HepG2 (cell line): ENCODE measurements around the gene CNN3. TPM values are rescaled to one million over a fixed set of nuclear protein-coding genes. Genes with fewer than 3 reads are reported as not detected.

ENCODE experiments used
- ESRRA ChIP-seq: sonication (generic); formaldehyde crosslinking; IDR thresholded peaks from 2 replicates; pipeline ENCODE4 v1.5.1; 2020; ENCODE audit warnings: mild to moderate bottlenecking, low read depth, missing genetic modification reagents
- GTF2F1 ChIP-seq: fragments of 150-350 bp; IDR thresholded peaks from 2 replicates; pipeline ENCODE4 v1.6.1; 2014; ENCODE audit warnings: low read length
- HIVEP1 ChIP-seq: sonication (generic); formaldehyde crosslinking; IDR thresholded peaks from 2 replicates; pipeline ENCODE4 v1.4.0; 2020; ENCODE audit warnings: mild to moderate bottlenecking, missing genetic modification reagents
- NCOA2 ChIP-seq: sonication (generic); formaldehyde crosslinking; IDR thresholded peaks from 2 replicates; pipeline ENCODE4 v1.8.0; 2022; ENCODE audit warnings: inconsistent platforms
- SALL1 ChIP-seq: sonication (generic); formaldehyde crosslinking; IDR thresholded peaks from 2 replicates; pipeline ENCODE4 v1.8.0; 2022; ENCODE audit warnings: mild to moderate bottlenecking, missing genetic modification reagents
- SP5 ChIP-seq: IDR thresholded peaks from 2 replicates; pipeline ENCODE4 v1.6.1; 2016; ENCODE audit warnings: low read depth, borderline replicate concordance
- U2AF1 ChIP-seq: fragments of 200-400 bp; formaldehyde crosslinking; optimal IDR thresholded peaks from 2 replicates; pipeline ENCODE3; 2017; ENCODE audit warnings: mild to moderate bottlenecking, low read depth, low read length
- ZEB1 ChIP-seq: IDR thresholded peaks from 2 replicates; pipeline ENCODE4 v1.6.1; 2012; ENCODE audit warnings: mild to moderate bottlenecking, low read depth, inconsistent platforms; ENCODE audit not compliant: insufficient replicate concordance
- ZFAT ChIP-seq: sonication (generic); formaldehyde crosslinking; conservative IDR thresholded peaks from 2 replicates; pipeline ENCODE4 v1.8.1; 2023; ENCODE audit warnings: missing genetic modification reagents, inconsistent platforms
- ZNF446 ChIP-seq: sonication (generic); formaldehyde crosslinking; IDR thresholded peaks from 2 replicates; pipeline ENCODE4 v1.5.0; 2020; ENCODE audit warnings: mild to moderate bottlenecking, missing genetic modification reagents
- ZNF468 ChIP-seq: sonication (generic); formaldehyde crosslinking; IDR thresholded peaks from 2 replicates; pipeline ENCODE4 v1.8.0; 2022; ENCODE audit warnings: mild to moderate bottlenecking, moderate library complexity, missing genetic modification reagents
- ZSCAN21 ChIP-seq: sonication (generic); formaldehyde crosslinking; IDR thresholded peaks from 2 replicates; pipeline ENCODE4 v1.8.0; 2022; ENCODE audit warnings: mild to moderate bottlenecking, missing genetic modification reagents, moderate library complexity, borderline replicate concordance
- polyA plus RNA-seq, 8 experiments: library from polyadenylated mRNA; depleted of rRNA in 3 of 8; stranded (reverse) in 7 of 8; unstranded in 1 of 8; fragments of >200 nt; fragmentation: Illumina TruSeq in 4 of 8; extraction: Trizol in 4 of 8; gene quantifications; 2 replicates each; pipeline versions ENCODE4 v1.2.1 to v1.2.3, GENCODE V29; 2011 to 2016; ENCODE audit warnings: low read depth in 4 of 8, missing spikeins in 1 of 8, mixed read lengths in 1 of 8; ENCODE audit not compliant: insufficient read depth in 1 of 8
- total RNA-seq, 5 experiments: library from RNA; depleted of rRNA; stranded (reverse); fragments of >200 nt; fragmentation: Illumina TruSeq; extraction: Trizol; gene quantifications; 2 replicates each; pipeline ENCODE4 v1.2.3, GENCODE V29; 2016; ENCODE audit warnings: low read depth in 1 of 5
- TF ChIP-seq, protein P1 (sequence below): sonication (generic); formaldehyde crosslinking; IDR thresholded peaks from 2 replicates; pipeline ENCODE4 v1.4.0; 2020; ENCODE audit warnings: missing genetic modification reagents
- TF ChIP-seq, protein P2 (sequence below): IDR thresholded peaks from 2 replicates; pipeline ENCODE4 v1.4.0; 2020; ENCODE audit warnings: mild to moderate bottlenecking, missing genetic modification reagents
- TF ChIP-seq, protein P3 (sequence below): sonication (generic); formaldehyde crosslinking; IDR thresholded peaks from 2 replicates; pipeline ENCODE4 v1.5.0; 2020; ENCODE audit warnings: mild to moderate bottlenecking, missing genetic modification reagents, borderline replicate concordance
- TF ChIP-seq, protein P4 (sequence below): sonication (generic); formaldehyde crosslinking; IDR thresholded peaks from 2 replicates; pipeline ENCODE4 v1.8.0; 2022; ENCODE audit warnings: mild to moderate bottlenecking, missing genetic modification reagents, moderate library complexity
- TF ChIP-seq, protein P5 (sequence below): sonication (generic); formaldehyde crosslinking; IDR thresholded peaks from 2 replicates; pipeline ENCODE4; 2020; ENCODE audit warnings: missing genetic modification reagents, mild to moderate bottlenecking, borderline replicate concordance

Gene CNN3
- total and polyA plus RNA-seq, 2 of the 13 experiments (the other 11 are each of a cell fraction or from before 2014, with no cell fraction given), result 113 to 223 TPM

DNA sequence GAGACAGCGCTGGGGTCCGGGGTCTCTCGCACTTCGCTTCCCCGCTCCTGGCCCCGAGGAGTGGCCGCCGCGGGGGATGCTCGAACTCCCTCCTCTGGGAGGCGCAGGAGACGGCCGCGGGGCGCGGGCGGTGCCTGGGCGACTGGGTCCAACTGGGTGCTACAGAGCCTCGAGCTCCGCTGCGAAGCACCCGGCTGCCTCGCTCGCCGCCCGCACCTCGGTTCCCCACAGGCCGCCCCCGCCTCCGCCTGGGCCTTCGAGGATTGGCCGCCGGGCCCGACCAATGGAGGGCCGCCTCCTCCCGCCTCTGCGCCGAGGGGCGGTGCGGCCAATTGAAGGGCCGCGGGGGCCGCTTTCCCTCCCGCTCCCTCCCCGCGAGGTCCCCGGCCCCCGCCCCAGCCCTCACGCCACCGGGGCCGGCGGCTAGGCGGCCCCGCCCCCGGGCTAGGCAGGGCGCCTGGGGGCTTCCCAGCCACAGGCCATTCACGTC, at the start of gene CNN3 (continued):
- TF ChIP-seq, protein P1, sequence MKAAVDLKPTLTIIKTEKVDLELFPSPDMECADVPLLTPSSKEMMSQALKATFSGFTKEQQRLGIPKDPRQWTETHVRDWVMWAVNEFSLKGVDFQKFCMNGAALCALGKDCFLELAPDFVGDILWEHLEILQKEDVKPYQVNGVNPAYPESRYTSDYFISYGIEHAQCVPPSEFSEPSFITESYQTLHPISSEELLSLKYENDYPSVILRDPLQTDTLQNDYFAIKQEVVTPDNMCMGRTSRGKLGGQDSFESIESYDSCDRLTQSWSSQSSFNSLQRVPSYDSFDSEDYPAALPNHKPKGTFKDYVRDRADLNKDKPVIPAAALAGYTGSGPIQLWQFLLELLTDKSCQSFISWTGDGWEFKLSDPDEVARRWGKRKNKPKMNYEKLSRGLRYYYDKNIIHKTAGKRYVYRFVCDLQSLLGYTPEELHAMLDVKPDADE (CRISPR knock-in tag), result peak; percentile 7; the same call in 1 of the 2 replicates
- TF ChIP-seq ZNF446, result peak; percentile 18; the same call in 1 of the 2 replicates
- TF ChIP-seq SP5 (CRISPR knock-in tag), result no peak; the same call in 1 of the 2 replicates
- peak; percentile 88 for TF ChIP-seq SALL1 (CRISPR knock-in tag)
- no peak for TF ChIP-seq ZNF468 (CRISPR knock-in tag)
- TF ChIP-seq, protein P2, sequence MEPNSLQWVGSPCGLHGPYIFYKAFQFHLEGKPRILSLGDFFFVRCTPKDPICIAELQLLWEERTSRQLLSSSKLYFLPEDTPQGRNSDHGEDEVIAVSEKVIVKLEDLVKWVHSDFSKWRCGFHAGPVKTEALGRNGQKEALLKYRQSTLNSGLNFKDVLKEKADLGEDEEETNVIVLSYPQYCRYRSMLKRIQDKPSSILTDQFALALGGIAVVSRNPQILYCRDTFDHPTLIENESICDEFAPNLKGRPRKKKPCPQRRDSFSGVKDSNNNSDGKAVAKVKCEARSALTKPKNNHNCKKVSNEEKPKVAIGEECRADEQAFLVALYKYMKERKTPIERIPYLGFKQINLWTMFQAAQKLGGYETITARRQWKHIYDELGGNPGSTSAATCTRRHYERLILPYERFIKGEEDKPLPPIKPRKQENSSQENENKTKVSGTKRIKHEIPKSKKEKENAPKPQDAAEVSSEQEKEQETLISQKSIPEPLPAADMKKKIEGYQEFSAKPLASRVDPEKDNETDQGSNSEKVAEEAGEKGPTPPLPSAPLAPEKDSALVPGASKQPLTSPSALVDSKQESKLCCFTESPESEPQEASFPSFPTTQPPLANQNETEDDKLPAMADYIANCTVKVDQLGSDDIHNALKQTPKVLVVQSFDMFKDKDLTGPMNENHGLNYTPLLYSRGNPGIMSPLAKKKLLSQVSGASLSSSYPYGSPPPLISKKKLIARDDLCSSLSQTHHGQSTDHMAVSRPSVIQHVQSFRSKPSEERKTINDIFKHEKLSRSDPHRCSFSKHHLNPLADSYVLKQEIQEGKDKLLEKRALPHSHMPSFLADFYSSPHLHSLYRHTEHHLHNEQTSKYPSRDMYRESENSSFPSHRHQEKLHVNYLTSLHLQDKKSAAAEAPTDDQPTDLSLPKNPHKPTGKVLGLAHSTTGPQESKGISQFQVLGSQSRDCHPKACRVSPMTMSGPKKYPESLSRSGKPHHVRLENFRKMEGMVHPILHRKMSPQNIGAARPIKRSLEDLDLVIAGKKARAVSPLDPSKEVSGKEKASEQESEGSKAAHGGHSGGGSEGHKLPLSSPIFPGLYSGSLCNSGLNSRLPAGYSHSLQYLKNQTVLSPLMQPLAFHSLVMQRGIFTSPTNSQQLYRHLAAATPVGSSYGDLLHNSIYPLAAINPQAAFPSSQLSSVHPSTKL (CRISPR knock-in tag), result peak; percentile 42; the same call in 1 of the 2 replicates
- TF ChIP-seq, protein P3, sequence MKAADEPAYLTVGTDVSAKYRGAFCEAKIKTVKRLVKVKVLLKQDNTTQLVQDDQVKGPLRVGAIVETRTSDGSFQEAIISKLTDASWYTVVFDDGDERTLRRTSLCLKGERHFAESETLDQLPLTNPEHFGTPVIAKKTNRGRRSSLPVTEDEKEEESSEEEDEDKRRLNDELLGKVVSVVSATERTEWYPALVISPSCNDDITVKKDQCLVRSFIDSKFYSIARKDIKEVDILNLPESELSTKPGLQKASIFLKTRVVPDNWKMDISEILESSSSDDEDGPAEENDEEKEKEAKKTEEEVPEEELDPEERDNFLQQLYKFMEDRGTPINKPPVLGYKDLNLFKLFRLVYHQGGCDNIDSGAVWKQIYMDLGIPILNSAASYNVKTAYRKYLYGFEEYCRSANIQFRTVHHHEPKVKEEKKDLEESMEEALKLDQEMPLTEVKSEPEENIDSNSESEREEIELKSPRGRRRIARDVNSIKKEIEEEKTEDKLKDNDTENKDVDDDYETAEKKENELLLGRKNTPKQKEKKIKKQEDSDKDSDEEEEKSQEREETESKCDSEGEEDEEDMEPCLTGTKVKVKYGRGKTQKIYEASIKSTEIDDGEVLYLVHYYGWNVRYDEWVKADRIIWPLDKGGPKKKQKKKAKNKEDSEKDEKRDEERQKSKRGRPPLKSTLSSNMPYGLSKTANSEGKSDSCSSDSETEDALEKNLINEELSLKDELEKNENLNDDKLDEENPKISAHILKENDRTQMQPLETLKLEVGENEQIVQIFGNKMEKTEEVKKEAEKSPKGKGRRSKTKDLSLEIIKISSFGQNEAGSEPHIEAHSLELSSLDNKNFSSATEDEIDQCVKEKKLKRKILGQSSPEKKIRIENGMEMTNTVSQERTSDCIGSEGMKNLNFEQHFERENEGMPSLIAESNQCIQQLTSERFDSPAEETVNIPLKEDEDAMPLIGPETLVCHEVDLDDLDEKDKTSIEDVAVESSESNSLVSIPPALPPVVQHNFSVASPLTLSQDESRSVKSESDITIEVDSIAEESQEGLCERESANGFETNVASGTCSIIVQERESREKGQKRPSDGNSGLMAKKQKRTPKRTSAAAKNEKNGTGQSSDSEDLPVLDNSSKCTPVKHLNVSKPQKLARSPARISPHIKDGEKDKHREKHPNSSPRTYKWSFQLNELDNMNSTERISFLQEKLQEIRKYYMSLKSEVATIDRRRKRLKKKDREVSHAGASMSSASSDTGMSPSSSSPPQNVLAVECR (CRISPR knock-in tag), result peak; percentile 84
- TF ChIP-seq, protein P4, sequence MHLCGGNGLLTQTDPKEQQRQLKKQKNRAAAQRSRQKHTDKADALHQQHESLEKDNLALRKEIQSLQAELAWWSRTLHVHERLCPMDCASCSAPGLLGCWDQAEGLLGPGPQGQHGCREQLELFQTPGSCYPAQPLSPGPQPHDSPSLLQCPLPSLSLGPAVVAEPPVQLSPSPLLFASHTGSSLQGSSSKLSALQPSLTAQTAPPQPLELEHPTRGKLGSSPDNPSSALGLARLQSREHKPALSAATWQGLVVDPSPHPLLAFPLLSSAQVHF (CRISPR knock-in tag), result no peak
- peak; percentile 72 for TF ChIP-seq HIVEP1
- TF ChIP-seq ZSCAN21 (CRISPR knock-in tag), result peak; percentile 96
- TF ChIP-seq U2AF1, result no peak
- no peak; the same call in 1 of the 2 replicates for TF ChIP-seq NCOA2
- TF ChIP-seq GTF2F1, result peak; percentile 60; the same call in 1 of the 2 replicates
- TF ChIP-seq ZEB1, result no peak
- peak; percentile 47; the same call in 1 of the 2 replicates for TF ChIP-seq ESRRA (CRISPR knock-in tag)
- TF ChIP-seq, protein P5, sequence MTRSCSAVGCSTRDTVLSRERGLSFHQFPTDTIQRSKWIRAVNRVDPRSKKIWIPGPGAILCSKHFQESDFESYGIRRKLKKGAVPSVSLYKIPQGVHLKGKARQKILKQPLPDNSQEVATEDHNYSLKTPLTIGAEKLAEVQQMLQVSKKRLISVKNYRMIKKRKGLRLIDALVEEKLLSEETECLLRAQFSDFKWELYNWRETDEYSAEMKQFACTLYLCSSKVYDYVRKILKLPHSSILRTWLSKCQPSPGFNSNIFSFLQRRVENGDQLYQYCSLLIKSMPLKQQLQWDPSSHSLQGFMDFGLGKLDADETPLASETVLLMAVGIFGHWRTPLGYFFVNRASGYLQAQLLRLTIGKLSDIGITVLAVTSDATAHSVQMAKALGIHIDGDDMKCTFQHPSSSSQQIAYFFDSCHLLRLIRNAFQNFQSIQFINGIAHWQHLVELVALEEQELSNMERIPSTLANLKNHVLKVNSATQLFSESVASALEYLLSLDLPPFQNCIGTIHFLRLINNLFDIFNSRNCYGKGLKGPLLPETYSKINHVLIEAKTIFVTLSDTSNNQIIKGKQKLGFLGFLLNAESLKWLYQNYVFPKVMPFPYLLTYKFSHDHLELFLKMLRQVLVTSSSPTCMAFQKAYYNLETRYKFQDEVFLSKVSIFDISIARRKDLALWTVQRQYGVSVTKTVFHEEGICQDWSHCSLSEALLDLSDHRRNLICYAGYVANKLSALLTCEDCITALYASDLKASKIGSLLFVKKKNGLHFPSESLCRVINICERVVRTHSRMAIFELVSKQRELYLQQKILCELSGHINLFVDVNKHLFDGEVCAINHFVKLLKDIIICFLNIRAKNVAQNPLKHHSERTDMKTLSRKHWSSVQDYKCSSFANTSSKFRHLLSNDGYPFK (CRISPR knock-in tag), result peak; percentile 44; the same call in 1 of the 2 replicates
- no peak for TF ChIP-seq ZFAT (CRISPR knock-in tag)
